ENCODE data around the gene NEGR1.

- TF ChIP-seq TAF1 (conservative IDR thresholded peaks at IDR 0.05) (no peak), EGR1 (IDR thresholded peaks at IDR 0.05; ENCODE audit: low read depth in 2 of 2) (no peak), NR2F2 (IDR thresholded peaks at IDR 0.05) (no peak), REST (IDR thresholded peaks at IDR 0.05) (no peak), SP1 (IDR thresholded peaks at IDR 0.05) (no peak), JUND (IDR thresholded peaks at IDR 0.05) (no peak), GABPA (IDR thresholded peaks at IDR 0.05 in 1 of 2, conservative IDR thresholded peaks at IDR 0.05 in 1 of 2) (no peak), RAD21 (IDR thresholded peaks at IDR 0.05) (no peak), YY1 (IDR thresholded peaks at IDR 0.05) (no peak), RXRA (IDR thresholded peaks at IDR 0.05) (no peak)
- TF ChIP-seq, protein P1, sequence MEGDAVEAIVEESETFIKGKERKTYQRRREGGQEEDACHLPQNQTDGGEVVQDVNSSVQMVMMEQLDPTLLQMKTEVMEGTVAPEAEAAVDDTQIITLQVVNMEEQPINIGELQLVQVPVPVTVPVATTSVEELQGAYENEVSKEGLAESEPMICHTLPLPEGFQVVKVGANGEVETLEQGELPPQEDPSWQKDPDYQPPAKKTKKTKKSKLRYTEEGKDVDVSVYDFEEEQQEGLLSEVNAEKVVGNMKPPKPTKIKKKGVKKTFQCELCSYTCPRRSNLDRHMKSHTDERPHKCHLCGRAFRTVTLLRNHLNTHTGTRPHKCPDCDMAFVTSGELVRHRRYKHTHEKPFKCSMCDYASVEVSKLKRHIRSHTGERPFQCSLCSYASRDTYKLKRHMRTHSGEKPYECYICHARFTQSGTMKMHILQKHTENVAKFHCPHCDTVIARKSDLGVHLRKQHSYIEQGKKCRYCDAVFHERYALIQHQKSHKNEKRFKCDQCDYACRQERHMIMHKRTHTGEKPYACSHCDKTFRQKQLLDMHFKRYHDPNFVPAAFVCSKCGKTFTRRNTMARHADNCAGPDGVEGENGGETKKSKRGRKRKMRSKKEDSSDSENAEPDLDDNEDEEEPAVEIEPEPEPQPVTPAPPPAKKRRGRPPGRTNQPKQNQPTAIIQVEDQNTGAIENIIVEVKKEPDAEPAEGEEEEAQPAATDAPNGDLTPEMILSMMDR (IDR thresholded peaks at IDR 0.05; ENCODE audit: low read depth, low read length, missing input control): no peak
- TF ChIP-seq, protein P2, sequence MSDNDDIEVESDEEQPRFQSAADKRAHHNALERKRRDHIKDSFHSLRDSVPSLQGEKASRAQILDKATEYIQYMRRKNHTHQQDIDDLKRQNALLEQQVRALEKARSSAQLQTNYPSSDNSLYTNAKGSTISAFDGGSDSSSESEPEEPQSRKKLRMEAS (IDR thresholded peaks at IDR 0.05): no peak
- TF ChIP-seq, protein P3, sequence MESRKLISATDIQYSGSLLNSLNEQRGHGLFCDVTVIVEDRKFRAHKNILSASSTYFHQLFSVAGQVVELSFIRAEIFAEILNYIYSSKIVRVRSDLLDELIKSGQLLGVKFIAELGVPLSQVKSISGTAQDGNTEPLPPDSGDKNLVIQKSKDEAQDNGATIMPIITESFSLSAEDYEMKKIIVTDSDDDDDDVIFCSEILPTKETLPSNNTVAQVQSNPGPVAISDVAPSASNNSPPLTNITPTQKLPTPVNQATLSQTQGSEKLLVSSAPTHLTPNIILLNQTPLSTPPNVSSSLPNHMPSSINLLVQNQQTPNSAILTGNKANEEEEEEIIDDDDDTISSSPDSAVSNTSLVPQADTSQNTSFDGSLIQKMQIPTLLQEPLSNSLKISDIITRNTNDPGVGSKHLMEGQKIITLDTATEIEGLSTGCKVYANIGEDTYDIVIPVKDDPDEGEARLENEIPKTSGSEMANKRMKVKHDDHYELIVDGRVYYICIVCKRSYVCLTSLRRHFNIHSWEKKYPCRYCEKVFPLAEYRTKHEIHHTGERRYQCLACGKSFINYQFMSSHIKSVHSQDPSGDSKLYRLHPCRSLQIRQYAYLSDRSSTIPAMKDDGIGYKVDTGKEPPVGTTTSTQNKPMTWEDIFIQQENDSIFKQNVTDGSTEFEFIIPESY (IDR thresholded peaks at IDR 0.05): no peak
Observed at GRCh38 chr1:72227667-72228066, 54.7 kb downstream of the NEGR1 start.
